ENCODE measurements around the gene STK4. TPM values are rescaled to one million over a fixed set of nuclear protein-coding genes. Genes with fewer than 3 reads are reported as not detected.

STK4 gene
- total and polyA plus RNA-seq, 2 of the 8 experiments (the other 6 are each of a cell fraction or from before 2014, with no cell fraction given): 12.0 to 34.3 TPM

DNA sequence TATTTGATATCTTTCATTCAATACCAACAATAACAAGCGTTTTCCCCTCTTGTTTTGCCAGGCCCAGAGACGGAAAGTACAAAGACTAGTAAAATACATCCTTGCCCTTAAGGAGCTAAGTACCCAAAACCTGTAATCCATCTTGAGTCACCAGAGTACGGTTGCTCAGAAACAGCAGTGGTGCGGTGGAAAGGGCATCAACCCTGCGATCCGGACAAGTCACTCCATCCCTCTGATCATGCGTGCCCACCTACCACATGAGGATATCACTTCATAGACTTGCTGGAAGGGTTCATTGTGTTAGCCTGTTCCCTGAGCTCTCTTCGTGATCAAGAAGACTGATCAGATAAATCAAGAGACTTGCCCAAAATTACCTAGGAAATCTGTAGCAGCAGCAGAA, 8.0 kb upstream of the STK4 start (continued):
- TF ChIP-seq CHD1 (IDR thresholded peaks at IDR 0.05; ENCODE audit: low read depth, low read length): no peak

Data from H1 (cell line).